NCI-H748 (cell line): ENCODE data around the gene BMAL1.
A peak's percentile ranks its signal among the peaks of the same experiment; 100 is the strongest.

Source experiments
- DNase-seq: peaks from one replicate; lab custom pipeline; 2025; ENCODE audit not compliant: unreplicated experiment; lab: John Stamatoyannopoulos, UW

BMAL1 gene

GRCh38 chr11:13290221-13290980 is 12.8 kb downstream of the BMAL1 start:
- DNase-seq = no peak

- no peak for DNase-seq
Observed at GRCh38 chr11:13291361-13291760, 13.8 kb downstream of the BMAL1 start.

GRCh38 chr11:13291800-13292199 is 14.2 kb downstream of the BMAL1 start:
- DNase-seq = no peak

GRCh38 chr11:13292970-13293369 is 15.4 kb downstream of the BMAL1 start:
- no peak for DNase-seq

- DNase-seq = no peak
Observed at GRCh38 chr11:13294178-13294577, 16.6 kb downstream of the BMAL1 start.

- DNase-seq = peak; percentile 40
Observed at GRCh38 chr11:13294771-13295579, 17.4 kb downstream of the BMAL1 start.

GRCh38 chr11:13297308-13297916 is 19.8 kb downstream of the BMAL1 start:
- no peak for DNase-seq

- DNase-seq = no peak
Observed at GRCh38 chr11:13297917-13298356, 20.3 kb downstream of the BMAL1 start.

GRCh38 chr11:13298765-13299164 is 21.2 kb downstream of the BMAL1 start:
- DNase-seq = no peak

- DNase-seq = no peak
Observed at GRCh38 chr11:13301522-13301921, 23.9 kb downstream of the BMAL1 start.

- no peak for DNase-seq
Observed at GRCh38 chr11:13302420-13302958, 24.9 kb downstream of the BMAL1 start.

- no peak for DNase-seq
Observed at GRCh38 chr11:13303668-13304649, 26.4 kb downstream of the BMAL1 start.

GRCh38 chr11:13304655-13305335 is 27.2 kb downstream of the BMAL1 start:
- no peak for DNase-seq

- no peak for DNase-seq
Observed at GRCh38 chr11:13308704-13309103, 31.1 kb downstream of the BMAL1 start.

GRCh38 chr11:13309156-13309555 is 31.6 kb downstream of the BMAL1 start:
- DNase-seq = no peak

- DNase-seq = peak; percentile 20
Observed at GRCh38 chr11:13310443-13310842, 32.9 kb downstream of the BMAL1 start.

GRCh38 chr11:13311570-13311969 is 34.0 kb downstream of the BMAL1 start:
- no peak for DNase-seq

- DNase-seq = no peak
Observed at GRCh38 chr11:13313005-13313819, 35.6 kb downstream of the BMAL1 start.
